DOHH2 (cell line): ENCODE measurements around the gene DOCK8.

Experiments used
- CTCF ChIP-seq: fragments of 200-600 bp; sonication (generic); IDR thresholded peaks from one replicate; pipeline ENCODE4 v1.5.1; 2014; ENCODE audit warnings: antibody characterized with exemption, mild to moderate bottlenecking, low read depth, low read length; ENCODE audit not compliant: poor library complexity, severe bottlenecking
- EZH2phosphoT487 ChIP-seq: fragments of 200-600 bp; sonication (generic); IDR thresholded peaks from 2 replicates; pipeline ENCODE4 v1.6.1; 2017; ENCODE audit warnings: borderline replicate concordance, mild to moderate bottlenecking, antibody characterized with exemption, low read length, moderate library complexity, mixed read lengths

GRCh38 chr9:414595-414994, 199.9 kb downstream of the DOCK8 start:
- TF ChIP-seq EZH2phosphoT487 (no peak), CTCF (no peak)
